ENCODE measurements around the gene LRRC8C. TPM values are rescaled to one million over a fixed set of nuclear protein-coding genes. Genes with fewer than 3 reads are reported as not detected.

LRRC8C gene
- total RNA-seq (6.7 and 6.8 TPM in 2 replicates), polyA plus RNA-seq (3.9 and 4.9 TPM in 2 replicates), polyA minus RNA-seq (3.6 and 5.6 TPM in 2 replicates)
- total RNA-seq (2013), result 4.6 TPM

DNA sequence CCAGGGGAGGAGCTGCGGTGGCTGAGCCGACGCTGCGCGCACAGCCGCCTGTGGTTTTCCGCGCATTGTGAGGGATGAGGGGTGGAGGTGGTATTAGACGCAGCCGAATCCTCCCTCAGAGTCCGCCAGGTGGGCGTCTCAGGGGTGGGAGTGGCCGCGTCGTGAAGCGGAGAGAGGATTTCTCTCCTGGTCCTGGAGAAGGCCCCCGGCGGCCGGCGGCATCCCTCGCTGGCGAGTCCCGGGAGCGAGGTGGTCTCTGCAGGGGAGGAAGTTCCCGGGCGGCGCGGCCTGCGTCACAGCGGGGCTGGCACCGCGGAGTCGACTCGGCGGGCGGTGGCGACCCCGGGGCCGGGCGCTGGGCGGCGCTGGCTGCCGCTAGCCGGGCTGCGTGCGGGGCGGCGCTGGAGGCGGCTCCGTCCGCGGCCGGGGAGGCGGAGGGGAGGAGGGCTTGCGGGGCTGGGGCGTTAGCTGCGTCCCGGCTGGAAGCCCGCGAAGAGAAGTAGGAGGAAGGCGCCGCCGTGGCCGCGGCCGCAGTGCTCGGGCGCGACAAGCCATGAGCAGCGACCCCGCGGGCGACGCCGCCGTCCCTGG is at the start of gene LRRC8C:
Gene LRRC8C, plus strand, starts transcription at position 464 of the 591 bp plus-strand sequence. CDS start 53,354 bp downstream, outside the sequence.
- under 1% methylated on average over 76 of the region's 76 CpGs for WGBS (ENCODE audit: insufficient coverage)
- peak within 1 kb of the TSS; percentile 97 for H3K4me3 Mint-ChIP-seq
- peak within 1 kb of the TSS; percentile 97 for H3K27ac Mint-ChIP-seq
- no peaks in the 10 kb centered on the region for H3K27me3 Mint-ChIP-seq
- peaks cover 15 to 23% of the 10 kb centered on the region in 2 donors for H3K4me1 ChIP-seq (ENCODE audit: control insufficient read depth in 2 of 2, insufficient read depth in 2 of 2, low read length in 2 of 2)
- TF ChIP-seq, protein P1, sequence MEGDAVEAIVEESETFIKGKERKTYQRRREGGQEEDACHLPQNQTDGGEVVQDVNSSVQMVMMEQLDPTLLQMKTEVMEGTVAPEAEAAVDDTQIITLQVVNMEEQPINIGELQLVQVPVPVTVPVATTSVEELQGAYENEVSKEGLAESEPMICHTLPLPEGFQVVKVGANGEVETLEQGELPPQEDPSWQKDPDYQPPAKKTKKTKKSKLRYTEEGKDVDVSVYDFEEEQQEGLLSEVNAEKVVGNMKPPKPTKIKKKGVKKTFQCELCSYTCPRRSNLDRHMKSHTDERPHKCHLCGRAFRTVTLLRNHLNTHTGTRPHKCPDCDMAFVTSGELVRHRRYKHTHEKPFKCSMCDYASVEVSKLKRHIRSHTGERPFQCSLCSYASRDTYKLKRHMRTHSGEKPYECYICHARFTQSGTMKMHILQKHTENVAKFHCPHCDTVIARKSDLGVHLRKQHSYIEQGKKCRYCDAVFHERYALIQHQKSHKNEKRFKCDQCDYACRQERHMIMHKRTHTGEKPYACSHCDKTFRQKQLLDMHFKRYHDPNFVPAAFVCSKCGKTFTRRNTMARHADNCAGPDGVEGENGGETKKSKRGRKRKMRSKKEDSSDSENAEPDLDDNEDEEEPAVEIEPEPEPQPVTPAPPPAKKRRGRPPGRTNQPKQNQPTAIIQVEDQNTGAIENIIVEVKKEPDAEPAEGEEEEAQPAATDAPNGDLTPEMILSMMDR (IDR thresholded peaks at IDR 0.05), result peak; percentile 64
- TF ChIP-seq EZH2 (IDR thresholded peaks at IDR 0.05; ENCODE audit: borderline replicate concordance, insufficient read depth, low read depth, low read length, poor library complexity, severe bottlenecking), result no peak
- H3K79me2 ChIP-seq (ENCODE audit: control insufficient read depth, insufficient read depth, low read length), result peaks cover 45% of the 10 kb centered on the region
- H4K20me1 ChIP-seq (ENCODE audit: control insufficient read depth, insufficient read depth, low read length, poor library complexity, severe bottlenecking), result no peaks in the 10 kb centered on the region
- CTCF ChIA-PET, result interaction anchor here (0.7 to 17.1 kb wide), 18 partner anchors 8 to 648 kb away, joined by 3 to 334 read pairs (median 3); no protein-coding TSS in a partner anchor
- peak within 1 kb of the TSS; percentile 94 for H3K9ac ChIP-seq (ENCODE audit: low read length)
- no peaks in the 10 kb centered on the region for H3K27me3 ChIP-seq (replicated peaks in 1 of 4; ENCODE audit: control extremely low read depth in 1 of 4, control insufficient read depth in 3 of 4, insufficient read depth in 4 of 4, low read length in 3 of 4)
- peak; percentile 88 for ATAC-seq (ENCODE audit: low read depth)
- H3K36me3 ChIP-seq (replicated peaks in 1 of 2; ENCODE audit: control extremely low read depth in 1 of 2, control insufficient read depth in 1 of 2, extremely low read depth in 1 of 2, insufficient read depth in 2 of 2, low read length in 1 of 2), result no peaks in the 10 kb centered on the region
- POLR2A ChIA-PET, result interaction anchor here (0.5 to 1.6 kb wide), 6 partner anchors 37 to 742 kb away, joined by 3 to 6 read pairs (median 4); no protein-coding TSS in a partner anchor
- no peaks in the 10 kb centered on the region for H3K9me3 ChIP-seq (ENCODE audit: control extremely low read depth in 1 of 3, control insufficient read depth in 2 of 3, insufficient read depth in 1 of 3, low read length in 2 of 3)
- peak within 1 kb of the TSS; percentile 92 for H3K4me2 ChIP-seq (replicated peaks; ENCODE audit: low read depth, low read length, poor library complexity, severe bottlenecking)
- intact Hi-C loops (cut with micrococcal nuclease), result loop anchor here (1.0 to 2.0 kb wide), 8 partner anchors 38 to 363 kb away; partner anchors contain the start of genes LRRC8D and ZNF326
- peak; percentile 93 for DNase-seq
- peak within 1 kb of the TSS; percentile 83 to 88 for H3K27ac ChIP-seq (ENCODE audit: low read length in 2 of 2)
- H2AFZ ChIP-seq (ENCODE audit: insufficient read depth, low read depth, low read length, poor library complexity, severe bottlenecking), result peak within 1 kb of the TSS; percentile 95
- no peaks in the 10 kb centered on the region for H3K9me3 Mint-ChIP-seq (ENCODE audit: insufficient read depth)
- peaks cover 45% of the 10 kb centered on the region for H3K4me1 Mint-ChIP-seq
- peak within 1 kb of the TSS; percentile 70 to 95 (median 88) for H3K4me3 ChIP-seq (ENCODE audit: control extremely low read depth in 1 of 5, extremely low read depth in 1 of 5, insufficient read depth in 1 of 5, low read depth in 2 of 5, low read length in 4 of 5)

DNA sequence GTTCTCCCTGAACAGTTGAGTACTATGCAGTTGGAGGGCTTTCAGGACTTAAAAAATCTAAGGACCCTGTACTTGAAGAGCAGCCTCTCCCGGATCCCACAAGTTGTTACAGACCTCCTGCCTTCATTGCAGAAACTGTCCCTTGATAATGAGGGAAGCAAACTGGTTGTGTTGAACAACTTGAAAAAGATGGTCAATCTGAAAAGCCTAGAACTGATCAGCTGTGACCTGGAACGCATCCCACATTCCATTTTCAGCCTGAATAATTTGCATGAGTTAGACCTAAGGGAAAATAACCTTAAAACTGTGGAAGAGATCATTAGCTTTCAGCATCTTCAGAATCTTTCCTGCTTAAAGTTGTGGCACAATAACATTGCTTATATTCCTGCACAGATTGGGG is 48.7 kb upstream of the LRRC8C start:
- intact Hi-C loops (cut with micrococcal nuclease), result loop anchor here (2.0 kb wide), 1 partner anchor 41 kb away; no protein-coding TSS in a partner anchor
- Histone ChIP-seq H3K27me3 (replicated peaks in 1 of 4; ENCODE audit: control extremely low read depth in 1 of 4, control insufficient read depth in 3 of 4, insufficient read depth in 4 of 4, low read length in 3 of 4) (no peaks in the 10 kb centered on the region), H3K36me3 (replicated peaks in 1 of 2; ENCODE audit: control extremely low read depth in 1 of 2, control insufficient read depth in 1 of 2, extremely low read depth in 1 of 2, insufficient read depth in 2 of 2, low read length in 1 of 2) (peaks cover 8 to 30% of the 10 kb centered on the region in 2 experiments), H3K27ac (ENCODE audit: low read length in 2 of 2) (no peak overlapping the region), H2AFZ (ENCODE audit: insufficient read depth, low read depth, low read length, poor library complexity, severe bottlenecking) (no peak overlapping the region), H4K20me1 (ENCODE audit: control insufficient read depth, insufficient read depth, low read length, poor library complexity, severe bottlenecking) (no peaks in the 10 kb centered on the region), H3K9me3 (ENCODE audit: control extremely low read depth in 1 of 3, control insufficient read depth in 2 of 3, insufficient read depth in 1 of 3, low read length in 2 of 3) (no peaks in the 10 kb centered on the region), H3K4me2 (replicated peaks; ENCODE audit: low read depth, low read length, poor library complexity, severe bottlenecking) (no peak overlapping the region), H3K4me3 (ENCODE audit: control extremely low read depth in 1 of 5, extremely low read depth in 1 of 5, insufficient read depth in 1 of 5, low read depth in 2 of 5, low read length in 4 of 5) (no peak overlapping the region), H3K9ac (ENCODE audit: low read length) (no peak overlapping the region), H3K4me1 (ENCODE audit: control insufficient read depth in 2 of 2, insufficient read depth in 2 of 2, low read length in 2 of 2) (peaks cover 2% of the 10 kb centered on the region in 2 donors), H3K79me2 (ENCODE audit: control insufficient read depth, insufficient read depth, low read length) (peaks cover 4% of the 10 kb centered on the region)
- ChIA-PET POLR2A (no interaction called here), CTCF (interaction anchor here (0.9 to 1.4 kb wide), 3 partner anchors 11 to 179 kb away, joined by 3 to 5 read pairs (median 3); no protein-coding TSS in a partner anchor)
- Mint-ChIP-seq H3K9me3 (ENCODE audit: insufficient read depth) (no peaks in the 10 kb centered on the region), H3K27me3 (no peaks in the 10 kb centered on the region), H3K4me3 (no peak overlapping the region), H3K27ac (no peak overlapping the region), H3K4me1 (peaks cover 2% of the 10 kb centered on the region)
- TF ChIP-seq, protein P1 (IDR thresholded peaks at IDR 0.05), result no peak
- no peak for TF ChIP-seq EZH2 (IDR thresholded peaks at IDR 0.05; ENCODE audit: borderline replicate concordance, insufficient read depth, low read depth, low read length, poor library complexity, severe bottlenecking)
- no peak for ATAC-seq (ENCODE audit: low read depth)
- no peak for DNase-seq
- WGBS (ENCODE audit: insufficient coverage), result 100% methylated on average over 2 of the region's 2 CpGs
